Stimulated activated CD8-positive, alpha-beta memory T cell treated with anti-CD3 and anti-CD28 coated beads, Interleukin-12 subunit alpha, Interleukin-12 subunit beta, amount 100 ng/mL, for 1 hour (primary cell): ENCODE measurements around the gene MLYCD.

Experiments used
- DNase-seq: peaks from one replicate; pipeline ENCODE4 v3.0.0-alpha.2; 2020; ENCODE audit warnings: low read depth

The MLYCD gene

DNA sequence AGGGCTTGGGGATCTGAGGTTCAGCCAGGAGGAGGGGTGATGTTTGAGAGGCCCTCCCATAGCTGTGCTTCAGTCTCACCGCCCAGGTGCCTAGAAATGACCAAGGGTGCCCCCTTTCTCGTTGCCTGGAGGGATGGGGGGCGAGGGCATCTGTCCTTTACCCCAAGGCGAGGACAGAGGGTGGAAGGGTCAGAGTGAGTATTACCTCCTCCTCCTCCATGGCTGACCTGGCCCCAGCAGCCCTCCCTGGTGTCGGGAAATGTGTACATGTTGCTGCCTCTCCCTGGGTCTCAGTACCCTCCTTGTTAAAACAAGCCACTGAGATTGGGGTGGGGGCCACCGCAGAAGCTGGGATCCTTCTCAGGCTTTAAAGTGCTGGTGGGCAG, 71.5 kb downstream of the MLYCD start:
- DNase-seq = no peak

GRCh38 chr16:83971165-83972130, 72.5 kb downstream of the MLYCD start:
- no peak for DNase-seq

DNA sequence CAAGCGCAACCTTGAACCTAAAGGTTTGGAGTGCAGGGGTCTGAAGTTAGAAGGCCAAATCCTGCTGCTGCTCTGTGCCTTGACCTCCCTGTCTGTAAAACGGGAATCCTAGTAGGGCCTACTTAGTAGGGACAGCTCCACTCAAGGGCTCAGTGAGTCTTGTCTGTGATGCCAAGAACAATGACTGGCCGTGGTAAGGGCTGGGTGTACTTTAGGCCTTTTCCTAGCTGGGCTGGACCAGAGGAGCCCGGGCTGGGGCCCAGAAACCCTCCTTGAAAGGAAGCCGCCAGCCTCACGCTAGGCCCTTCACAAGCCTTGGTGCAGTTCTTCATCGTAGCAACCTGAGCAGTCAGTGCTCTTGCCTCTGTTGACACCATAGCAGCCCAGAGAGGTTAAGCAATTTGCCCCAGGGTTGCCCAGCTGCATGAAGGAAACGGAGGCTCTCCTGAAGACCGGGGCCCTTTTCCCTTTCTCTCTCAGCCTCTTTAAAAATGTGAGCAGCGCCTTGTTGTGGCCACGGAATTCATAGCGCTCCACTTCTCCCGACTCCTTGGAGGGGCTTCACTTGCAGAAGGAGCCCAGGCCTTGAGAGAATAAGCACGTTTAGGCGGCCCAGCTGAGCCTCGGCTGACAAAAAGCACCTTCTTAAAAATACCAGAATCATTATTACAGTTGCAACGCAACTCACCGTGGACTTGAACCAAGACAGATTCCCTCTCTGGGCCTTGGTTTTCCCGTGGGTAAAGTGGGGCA, 73.5 kb downstream of the MLYCD start:
- DNase-seq = no peak

GRCh38 chr16:83973077-83973476, 74.2 kb downstream of the MLYCD start:
- DNase-seq = no peak

GRCh38 chr16:83973581-83974385, 74.9 kb downstream of the MLYCD start:
- DNase-seq = no peak

DNA sequence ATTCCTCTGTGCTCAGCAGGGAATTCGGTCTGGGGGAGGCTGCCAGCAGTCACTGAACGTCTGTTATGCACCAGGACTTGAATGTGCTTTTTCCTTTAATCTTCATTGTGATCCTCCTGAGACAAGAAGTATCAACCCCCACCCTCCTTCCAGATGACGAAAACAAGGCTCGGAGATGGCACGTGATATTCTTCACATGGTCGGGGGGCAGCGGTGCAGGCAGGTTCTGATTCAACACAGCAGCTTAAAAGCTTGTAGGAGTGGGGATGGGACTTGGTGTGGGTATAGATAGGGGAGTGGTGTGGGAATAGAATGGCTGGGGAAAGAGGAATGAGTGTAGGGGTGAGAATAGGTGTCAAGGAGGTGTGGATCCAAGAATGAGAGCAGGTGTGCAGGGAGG, 75.6 kb downstream of the MLYCD start:
- DNase-seq = no peak

- no peak for DNase-seq
Measured at GRCh38 chr16:83975590-83976260, 76.8 kb downstream of the MLYCD start.
